ENCODE measurements around the gene MYOF. TPM values are rescaled to one million over a fixed set of nuclear protein-coding genes. Genes with fewer than 3 reads are reported as not detected.
A peak's percentile ranks its signal among the peaks of the same experiment; 100 is the strongest.
"Not testable (repeated sequence)": the region's sequence is repeated elsewhere in the genome, so short reads cannot be mapped to it uniquely, and the experiment has no call there.

The MYOF gene
- total RNA-seq, 2 donors from 2014 or later: 0.81 to 1.6 TPM

DNA sequence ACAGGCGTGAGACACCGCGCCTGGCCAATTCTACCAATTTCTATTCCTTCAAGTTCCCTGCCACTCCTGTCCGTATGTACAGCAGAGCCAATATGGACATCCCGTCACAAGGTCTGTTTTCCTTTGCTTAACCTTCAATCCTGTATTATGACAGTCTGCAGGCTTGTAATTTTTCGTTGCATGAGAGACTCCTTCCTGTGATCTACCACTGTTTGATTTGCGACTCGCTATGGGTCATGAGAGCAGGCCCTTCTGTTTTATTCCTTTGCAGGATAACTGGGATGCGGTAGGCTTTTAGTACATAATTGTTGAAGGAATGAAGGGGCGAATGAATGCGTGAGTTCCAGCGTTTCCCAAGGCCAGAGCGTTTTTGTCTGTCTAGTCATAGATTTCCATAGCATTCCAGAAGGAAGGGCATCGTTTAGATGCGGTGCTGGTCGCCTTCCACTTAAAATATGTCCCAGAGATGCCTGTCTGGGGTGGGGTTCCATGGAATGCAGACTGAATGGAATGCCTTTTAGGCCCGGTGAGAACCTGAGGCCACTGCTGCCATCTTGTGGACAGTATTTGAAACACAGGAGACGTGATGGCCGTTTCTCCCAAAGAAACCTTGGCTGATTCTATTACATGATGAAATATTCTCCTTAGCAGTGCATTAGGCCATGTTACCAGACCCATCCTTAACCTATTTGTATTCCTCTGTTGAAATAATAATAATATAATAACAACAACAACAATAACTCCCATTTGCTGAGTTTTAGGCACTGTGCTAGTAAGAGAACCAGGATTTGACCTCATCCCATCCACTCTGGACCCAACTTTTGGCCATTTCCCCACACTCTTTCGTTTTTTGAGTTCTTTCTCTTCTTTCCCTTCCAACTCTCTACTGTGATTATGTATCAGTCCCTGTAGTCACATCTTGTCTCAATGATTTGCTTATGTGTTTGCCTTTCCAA lies 193.2 kb downstream of the MYOF start:
- H3K27ac Mint-ChIP-seq: no peak overlapping the region
- no peaks in the 10 kb centered on the region for H3K9me3 ChIP-seq (ENCODE audit: control insufficient read depth, low read length, poor library complexity, severe bottlenecking)
- peak in 2 of 3 donors; percentile 18 to 35 for DNase-seq
- H3K4me1 Mint-ChIP-seq: peaks cover 4% of the 10 kb centered on the region
- H3K4me3 Mint-ChIP-seq: no peak overlapping the region
- H3K36me3 Mint-ChIP-seq (ENCODE audit: low read depth): no peaks in the 10 kb centered on the region
- peaks cover 5% of the 10 kb centered on the region for H3K27me3 Mint-ChIP-seq
- ATAC-seq: peak; percentile 42

DNA sequence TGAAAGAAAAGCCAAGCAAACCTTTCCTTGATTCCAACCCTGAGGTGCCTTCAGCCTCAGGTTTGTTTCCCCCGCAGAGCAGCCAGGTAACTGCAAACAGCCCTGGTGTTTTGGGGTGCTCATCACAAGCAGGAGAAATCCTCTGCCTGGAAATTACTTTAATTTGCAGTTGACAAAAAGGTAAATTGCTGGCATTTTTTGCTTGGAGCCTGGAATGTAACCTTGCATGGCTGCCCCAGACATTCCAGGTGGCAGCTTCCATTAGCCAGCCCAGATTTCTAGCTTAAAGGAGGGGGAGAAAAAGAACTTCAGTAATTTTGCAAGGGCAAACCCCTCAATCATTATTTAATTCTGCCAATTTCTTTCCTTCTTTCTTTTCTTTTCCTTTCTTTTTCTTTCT lies 194.4 kb downstream of the MYOF start:
- ATAC-seq (no peak), DNase-seq (no peak)
- no peaks in the 10 kb centered on the region for H3K9me3 ChIP-seq (ENCODE audit: control insufficient read depth, low read length, poor library complexity, severe bottlenecking)
- Mint-ChIP-seq H3K27ac (no peak overlapping the region), H3K27me3 (peaks cover 10% of the 10 kb centered on the region), H3K4me3 (no peak overlapping the region), H3K36me3 (ENCODE audit: low read depth) (no peaks in the 10 kb centered on the region), H3K4me1 (peaks cover 8% of the 10 kb centered on the region)

DNA sequence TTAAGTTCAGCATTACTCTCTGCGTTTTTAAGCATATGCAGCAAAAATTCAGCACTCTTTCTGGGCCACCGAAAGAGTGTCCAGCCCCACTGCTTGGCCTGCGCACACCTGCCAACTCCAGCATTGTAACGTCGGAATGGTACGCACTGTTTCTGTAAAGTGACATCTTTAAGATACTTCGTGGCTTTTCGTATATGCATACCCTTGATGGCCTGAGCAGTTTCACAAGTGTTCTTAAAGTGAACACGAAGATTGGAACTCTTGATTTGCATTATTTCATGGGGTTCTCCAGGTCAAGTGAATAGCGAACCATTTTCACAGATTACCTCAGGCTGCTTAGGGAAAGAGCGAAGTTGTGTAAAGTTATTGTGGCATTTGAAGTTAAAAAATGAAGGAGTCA lies 197.9 kb downstream of the MYOF start:
- H3K9me3 ChIP-seq (ENCODE audit: control insufficient read depth, low read length, poor library complexity, severe bottlenecking); ATAC-seq; H3K4me1 Mint-ChIP-seq; DNase-seq; H3K27ac Mint-ChIP-seq; H3K4me3 Mint-ChIP-seq; H3K36me3 Mint-ChIP-seq (ENCODE audit: low read depth): not testable (repeated sequence)
- peaks cover 14% of the 10 kb centered on the region for H3K27me3 Mint-ChIP-seq

DNA sequence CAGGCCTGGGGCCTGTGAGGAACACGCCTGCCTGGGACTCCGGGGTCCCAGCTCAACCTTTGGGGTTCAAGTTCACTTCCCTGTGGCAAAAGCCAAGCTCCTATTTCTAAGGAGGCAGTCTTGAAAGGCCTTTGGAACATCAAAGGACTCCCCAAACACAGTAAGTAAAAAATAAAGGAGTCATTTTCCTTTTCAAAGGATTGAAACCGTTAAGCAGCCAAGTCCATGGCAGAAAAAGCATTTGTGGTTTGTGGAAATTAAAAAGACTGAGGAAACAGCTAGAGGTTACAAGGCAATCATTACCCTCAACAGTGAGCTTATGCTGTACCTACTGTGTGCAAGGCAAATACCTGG lies 200.8 kb downstream of the MYOF start:
- no peaks in the 10 kb centered on the region for H3K36me3 Mint-ChIP-seq (ENCODE audit: low read depth)
- H3K27me3 Mint-ChIP-seq: peaks cover 9% of the 10 kb centered on the region
- H3K27ac Mint-ChIP-seq: no peak overlapping the region
- ATAC-seq (no peak), DNase-seq (no peak)
- H3K4me1 Mint-ChIP-seq: peaks cover 6% of the 10 kb centered on the region
- H3K9me3 ChIP-seq (ENCODE audit: control insufficient read depth, low read length, poor library complexity, severe bottlenecking): no peaks in the 10 kb centered on the region
- H3K4me3 Mint-ChIP-seq: no peak overlapping the region

DNA sequence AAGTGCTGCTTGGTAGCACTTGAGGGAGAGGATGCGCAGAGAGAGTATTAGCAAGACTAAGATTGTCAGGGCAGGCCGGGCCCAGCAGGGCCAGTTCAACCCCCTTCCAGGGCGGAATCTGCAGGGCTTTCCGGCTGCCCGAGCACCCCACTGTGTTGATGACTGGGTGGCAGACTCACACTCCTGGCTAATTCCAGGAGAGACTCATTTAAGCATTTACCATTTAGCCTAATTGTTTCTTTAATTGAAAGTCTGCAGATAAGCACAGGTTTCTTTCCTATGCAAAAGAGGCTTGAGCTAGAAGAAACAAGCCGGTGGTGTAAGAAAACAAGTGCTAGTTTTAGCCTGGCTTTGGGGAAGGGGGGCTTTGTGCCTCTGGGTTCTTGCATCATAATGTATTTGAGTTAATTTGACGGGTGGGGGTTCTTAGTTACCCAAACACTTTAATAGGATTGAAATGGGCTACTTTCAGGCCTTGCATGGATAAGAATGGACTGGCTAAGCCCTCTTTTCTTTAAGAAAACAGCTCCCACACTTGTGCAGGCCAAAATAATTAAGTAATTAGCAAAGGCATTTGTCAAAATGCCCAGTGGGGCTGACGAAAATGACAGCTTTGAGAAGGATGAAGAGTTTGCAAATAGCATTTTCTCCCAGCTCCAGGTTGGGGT lies 201.3 kb downstream of the MYOF start:
- H3K4me3 Mint-ChIP-seq: no peak overlapping the region
- H3K27ac Mint-ChIP-seq: no peak overlapping the region

DNA sequence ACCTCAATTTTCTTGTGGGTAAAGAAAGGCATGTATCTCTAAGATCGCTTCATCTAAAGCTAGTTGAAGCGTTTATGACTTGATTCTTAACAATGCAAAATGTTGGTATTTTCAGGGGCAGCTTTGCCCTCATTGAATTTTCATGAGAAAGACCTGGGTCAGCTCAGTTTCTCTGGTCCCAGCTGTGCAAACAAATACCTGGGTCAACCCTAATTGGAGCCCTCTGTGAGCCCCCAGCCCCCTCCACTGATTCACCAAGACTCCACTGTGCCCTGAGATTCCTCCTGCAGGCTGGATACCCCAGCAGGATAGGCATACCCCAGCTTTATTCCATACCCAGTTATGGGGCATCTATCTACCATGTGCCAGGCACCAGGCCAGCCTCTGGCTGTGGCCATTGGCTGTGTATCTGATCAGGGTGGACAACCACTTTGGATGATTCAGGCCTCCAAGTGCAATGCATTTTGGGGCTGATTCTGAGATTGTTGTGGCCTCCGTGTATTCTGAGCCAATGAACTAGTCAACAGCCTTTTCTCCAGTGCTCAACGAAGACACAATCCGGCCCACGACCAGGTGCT lies 201.9 kb downstream of the MYOF start:
- no peaks in the 10 kb centered on the region for H3K9me3 ChIP-seq (ENCODE audit: control insufficient read depth, low read length, poor library complexity, severe bottlenecking)
- no peak overlapping the region for H3K4me3 Mint-ChIP-seq
- H3K27me3 Mint-ChIP-seq: peaks cover 9% of the 10 kb centered on the region
- H3K27ac Mint-ChIP-seq: no peak overlapping the region
- peaks cover 6% of the 10 kb centered on the region for H3K4me1 Mint-ChIP-seq
- ATAC-seq: no peak
- no peak for DNase-seq
- no peaks in the 10 kb centered on the region for H3K36me3 Mint-ChIP-seq (ENCODE audit: low read depth)

More for the DNA sequence above, 201.3 kb downstream of the MYOF start:
- Mint-ChIP-seq H3K36me3 (ENCODE audit: low read depth) (no peaks in the 10 kb centered on the region), H3K4me1 (peaks cover 6% of the 10 kb centered on the region), H3K27me3 (peaks cover 9% of the 10 kb centered on the region)
- no peaks in the 10 kb centered on the region for H3K9me3 ChIP-seq (ENCODE audit: control insufficient read depth, low read length, poor library complexity, severe bottlenecking)
- no peak for DNase-seq
- no peak for ATAC-seq

DNA sequence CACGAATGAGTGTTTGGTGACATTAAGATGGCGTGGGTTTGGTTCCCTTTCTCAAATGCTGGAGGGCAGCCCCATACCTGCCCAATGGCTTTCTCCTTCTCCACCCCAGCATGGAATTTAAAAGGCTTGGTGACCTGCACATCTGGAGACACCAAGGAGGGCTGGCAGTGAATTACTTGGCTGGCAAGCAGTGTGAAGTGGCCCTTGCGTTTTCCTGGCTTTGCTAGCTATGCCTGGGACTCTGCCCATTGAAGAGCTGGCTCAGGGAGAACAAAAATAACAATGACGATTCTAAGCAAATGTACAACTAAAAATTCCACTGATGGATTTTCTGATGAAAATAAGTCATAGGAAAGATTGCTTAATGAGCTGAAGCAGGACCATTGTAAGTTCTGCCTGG lies 204.8 kb downstream of the MYOF start:
- Mint-ChIP-seq H3K27me3 (peaks cover 4% of the 10 kb centered on the region), H3K36me3 (ENCODE audit: low read depth) (no peaks in the 10 kb centered on the region), H3K27ac (no peak overlapping the region), H3K4me3 (no peak overlapping the region), H3K4me1 (no peaks in the 10 kb centered on the region)
- DNase-seq (no peak), ATAC-seq (no peak)
- H3K9me3 ChIP-seq (ENCODE audit: control insufficient read depth, low read length, poor library complexity, severe bottlenecking): no peaks in the 10 kb centered on the region

DNA sequence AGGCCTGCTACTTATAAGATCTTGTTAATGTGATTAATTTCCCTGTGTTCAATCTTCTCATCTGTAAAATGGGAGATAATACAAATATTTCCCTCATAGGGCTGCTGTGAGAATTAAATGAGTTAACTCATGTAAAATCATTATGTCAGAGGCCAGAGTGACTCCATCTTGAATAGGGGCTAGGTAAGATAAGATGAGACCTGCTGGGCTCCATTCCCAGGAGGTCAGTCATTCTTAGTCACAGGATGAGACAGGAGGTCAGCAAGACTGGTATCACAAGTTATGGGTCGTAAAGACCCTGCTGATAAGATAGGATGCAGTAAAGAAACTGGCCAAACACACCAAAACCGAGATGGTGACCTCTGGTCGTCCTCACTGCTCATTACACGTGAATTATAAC lies 207.7 kb downstream of the MYOF start:
- DNase-seq: no peak
- no peaks in the 10 kb centered on the region for H3K36me3 Mint-ChIP-seq (ENCODE audit: low read depth)
- H3K27ac Mint-ChIP-seq: no peak overlapping the region
- H3K27me3 Mint-ChIP-seq: no peaks in the 10 kb centered on the region
- no peak overlapping the region for H3K4me3 Mint-ChIP-seq
- no peaks in the 10 kb centered on the region for H3K9me3 ChIP-seq (ENCODE audit: control insufficient read depth, low read length, poor library complexity, severe bottlenecking)
- ATAC-seq: no peak
- H3K4me1 Mint-ChIP-seq: no peaks in the 10 kb centered on the region

DNA sequence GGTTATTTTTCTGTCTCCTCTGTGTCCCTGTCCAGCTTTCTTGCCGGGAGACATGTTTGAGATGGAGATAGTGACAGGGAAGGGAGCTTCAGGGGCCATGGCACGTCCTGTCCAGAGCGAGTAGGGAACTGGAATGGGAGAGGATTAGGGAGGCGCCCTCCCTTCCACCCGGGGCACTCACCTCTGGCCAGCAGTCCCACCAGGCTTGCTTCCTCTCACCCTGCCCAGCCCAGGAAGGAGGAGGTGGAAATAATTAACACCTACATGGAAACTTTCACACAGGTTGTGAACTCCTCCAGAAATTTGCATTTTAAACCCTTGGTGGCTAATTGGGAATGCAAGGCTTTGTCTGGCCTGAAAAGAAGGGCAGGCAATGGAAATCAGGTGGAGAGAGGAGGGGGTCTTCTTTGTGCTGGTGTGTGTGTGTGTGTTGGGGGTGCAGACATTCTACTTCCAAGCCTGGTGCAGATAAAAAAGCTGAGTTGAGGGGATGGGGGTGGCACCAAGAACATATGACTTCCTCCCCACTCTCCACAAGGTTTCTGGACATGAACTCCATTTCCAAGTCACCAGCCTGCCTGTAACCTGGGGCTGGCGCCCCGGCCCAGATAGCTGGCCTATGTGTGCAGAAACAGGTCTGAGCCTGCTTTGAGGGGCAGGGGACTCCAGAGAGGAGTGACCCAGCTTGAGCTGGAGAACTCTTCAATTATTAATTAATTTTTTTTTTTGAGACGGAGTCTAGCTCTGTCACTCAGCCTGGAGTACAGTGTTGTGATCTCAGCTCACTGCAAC lies 209.1 kb downstream of the MYOF start:
- Mint-ChIP-seq H3K4me1 (no peaks in the 10 kb centered on the region), H3K27me3 (no peaks in the 10 kb centered on the region), H3K27ac (no peak overlapping the region), H3K36me3 (ENCODE audit: low read depth) (no peaks in the 10 kb centered on the region), H3K4me3 (no peak overlapping the region)
- ATAC-seq (no peak), DNase-seq (no peak)
- H3K9me3 ChIP-seq (ENCODE audit: control insufficient read depth, low read length, poor library complexity, severe bottlenecking): no peaks in the 10 kb centered on the region

DNA sequence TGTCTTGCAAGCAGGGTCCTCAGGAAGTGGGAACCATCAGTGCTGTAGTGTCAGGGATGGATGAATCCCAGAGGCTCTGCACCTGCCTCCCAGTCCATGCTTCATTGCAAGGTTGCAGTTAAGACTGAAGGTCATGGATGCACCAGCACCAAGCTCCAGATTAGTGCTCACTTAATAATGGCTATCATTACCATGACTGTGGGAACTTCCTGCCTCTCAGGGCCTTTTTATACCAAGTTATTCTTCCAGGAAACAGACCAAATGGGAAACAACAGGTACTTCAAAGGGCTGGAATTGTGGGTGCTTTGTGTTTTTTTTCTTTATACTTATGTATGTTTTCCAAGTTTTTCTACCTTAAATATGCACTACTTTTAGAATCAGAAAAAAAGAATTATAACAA lies 210.8 kb downstream of the MYOF start:
- ATAC-seq: no peak
- DNase-seq: no peak

DNA sequence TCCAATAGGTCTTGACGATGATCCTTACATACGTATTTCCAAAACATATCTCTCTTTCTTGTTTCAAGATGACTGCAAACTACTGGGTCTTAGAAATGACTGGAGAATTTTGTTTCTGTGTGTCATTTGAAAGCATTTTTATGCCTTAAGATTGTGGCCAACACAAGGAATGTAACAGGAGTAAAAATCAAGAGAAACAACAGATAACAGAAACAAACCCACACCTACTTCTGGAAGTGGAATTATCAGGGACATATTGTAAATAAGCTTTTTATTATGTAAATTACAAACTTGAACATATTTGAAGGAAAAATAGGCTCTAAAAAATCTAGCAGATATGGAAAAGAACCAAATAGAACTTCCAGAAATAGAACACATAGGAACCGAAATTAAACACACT lies 212.9 kb downstream of the MYOF start:
- Mint-ChIP-seq H3K4me1 (peaks cover 5% of the 10 kb centered on the region), H3K4me3 (no peak overlapping the region), H3K27me3 (no peaks in the 10 kb centered on the region), H3K36me3 (ENCODE audit: low read depth) (no peaks in the 10 kb centered on the region), H3K27ac (no peak overlapping the region)
- ATAC-seq (no peak), DNase-seq (no peak)
- no peaks in the 10 kb centered on the region for H3K9me3 ChIP-seq (ENCODE audit: control insufficient read depth, low read length, poor library complexity, severe bottlenecking)

More for the DNA sequence above, 210.8 kb downstream of the MYOF start:
- H3K36me3 Mint-ChIP-seq (ENCODE audit: low read depth): no peaks in the 10 kb centered on the region
- peaks cover 5% of the 10 kb centered on the region for H3K4me1 Mint-ChIP-seq
- H3K27me3 Mint-ChIP-seq: no peaks in the 10 kb centered on the region
- no peak overlapping the region for H3K27ac Mint-ChIP-seq
- no peaks in the 10 kb centered on the region for H3K9me3 ChIP-seq (ENCODE audit: control insufficient read depth, low read length, poor library complexity, severe bottlenecking)
- no peak overlapping the region for H3K4me3 Mint-ChIP-seq

DNA sequence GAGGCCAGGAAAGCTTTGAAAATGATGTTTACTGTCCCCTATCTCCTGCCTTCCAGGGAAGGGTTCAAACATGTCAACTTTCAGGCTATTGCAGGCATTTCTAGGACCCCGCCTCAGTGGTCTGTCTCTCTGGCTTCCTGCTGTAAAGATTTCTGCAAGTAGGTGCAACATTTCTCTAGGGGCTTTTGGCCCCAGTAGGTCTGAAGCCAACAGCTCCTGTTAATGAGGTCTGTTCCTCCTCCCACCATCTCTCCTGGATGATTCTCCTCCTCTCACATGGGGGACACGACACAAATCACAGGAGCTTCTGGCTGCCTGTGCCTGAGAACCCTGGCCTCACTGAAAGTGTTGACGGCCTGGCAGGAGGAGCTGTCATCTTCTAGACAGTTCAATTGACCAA lies 214.1 kb downstream of the MYOF start:
- Mint-ChIP-seq H3K4me1 (peaks cover 5% of the 10 kb centered on the region), H3K27ac (no peak overlapping the region), H3K4me3 (no peak overlapping the region), H3K36me3 (ENCODE audit: low read depth) (no peaks in the 10 kb centered on the region), H3K27me3 (no peaks in the 10 kb centered on the region)
- ATAC-seq: no peak
- H3K9me3 ChIP-seq (ENCODE audit: control insufficient read depth, low read length, poor library complexity, severe bottlenecking): no peaks in the 10 kb centered on the region
- DNase-seq: no peak

DNA sequence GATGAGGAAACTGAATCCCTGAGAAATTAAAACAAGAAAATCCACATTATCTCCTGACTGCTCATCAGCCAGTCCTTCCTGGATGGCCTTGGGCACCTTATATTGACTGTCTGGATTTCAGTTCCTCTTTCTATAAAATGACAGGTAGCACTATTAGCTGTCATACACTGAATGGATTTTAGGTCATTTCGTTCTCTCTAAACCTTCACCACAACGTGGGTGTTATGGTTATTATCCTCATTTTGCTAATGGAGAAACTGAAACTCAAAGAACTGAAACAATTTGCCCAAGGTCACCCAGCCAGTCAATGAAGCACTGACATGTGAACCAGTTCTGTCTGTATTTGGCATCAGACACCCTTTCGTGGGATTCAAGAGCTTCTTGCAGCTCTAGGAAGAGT lies 214.6 kb downstream of the MYOF start:
- Mint-ChIP-seq H3K27ac (no peak overlapping the region), H3K4me1 (peaks cover 5% of the 10 kb centered on the region), H3K27me3 (no peaks in the 10 kb centered on the region), H3K4me3 (no peak overlapping the region), H3K36me3 (ENCODE audit: low read depth) (no peaks in the 10 kb centered on the region)
- no peak for ATAC-seq
- H3K9me3 ChIP-seq (ENCODE audit: control insufficient read depth, low read length, poor library complexity, severe bottlenecking): no peaks in the 10 kb centered on the region
- no peak for DNase-seq
